ENCODE data around the gene FOXB2.
"Not testable (repeated sequence)": the region's sequence is repeated elsewhere in the genome, so short reads cannot be mapped to it uniquely, and the experiment has no call there.

The FOXB2 gene

GRCh38 chr9:77016526-77017504, 2.6 kb upstream of the FOXB2 start:
- no peak for DNase-seq

- no peak for DNase-seq
Observed at GRCh38 chr9:77017505-77017894, 2.0 kb upstream of the FOXB2 start.

GRCh38 chr9:77018058-77018968, 1.1 kb upstream of the FOXB2 start:
- no peak for DNase-seq

- no peak for DNase-seq
Observed at GRCh38 chr9:77018969-77019235, 553 bp upstream of the FOXB2 start.

- DNase-seq, result no peak
Observed at GRCh38 chr9:77019926-77020412, 514 bp downstream of the FOXB2 start.

GRCh38 chr9:77020413-77021290, 1.2 kb downstream of the FOXB2 start:
- DNase-seq, result no peak

GRCh38 chr9:77021291-77021894, 1.9 kb downstream of the FOXB2 start:
- no peak for DNase-seq

- no peak for DNase-seq
Observed at GRCh38 chr9:77021922-77022782, 2.7 kb downstream of the FOXB2 start.

- DNase-seq, result no peak
Observed at GRCh38 chr9:77022783-77023440, 3.5 kb downstream of the FOXB2 start.

- no peak for DNase-seq
Observed at GRCh38 chr9:77023726-77024125, 4.3 kb downstream of the FOXB2 start.

GRCh38 chr9:77024776-77025545, 5.5 kb downstream of the FOXB2 start:
- DNase-seq, result no peak

- no peak for DNase-seq
Observed at GRCh38 chr9:77028478-77028877, 9.0 kb downstream of the FOXB2 start.

GRCh38 chr9:77030045-77030444, 10.6 kb downstream of the FOXB2 start:
- no peak for DNase-seq

- DNase-seq, result no peak
Observed at GRCh38 chr9:77038281-77039036, 19.0 kb downstream of the FOXB2 start.

GRCh38 chr9:77040340-77040739, 20.9 kb downstream of the FOXB2 start:
- DNase-seq, result no peak

- not testable (repeated sequence) for DNase-seq
Observed at GRCh38 chr9:77043743-77044142, 24.3 kb downstream of the FOXB2 start.

- not testable (repeated sequence) for DNase-seq
Observed at GRCh38 chr9:77060681-77061080, 41.2 kb downstream of the FOXB2 start.

GRCh38 chr9:77063645-77064285, 44.3 kb downstream of the FOXB2 start:
- no peak for DNase-seq

GRCh38 chr9:77066388-77066787, 46.9 kb downstream of the FOXB2 start:
- no peak for DNase-seq
